ENCODE data around the gene MGST2. TPM values are rescaled to one million over a fixed set of nuclear protein-coding genes. Genes with fewer than 3 reads are reported as not detected.

MGST2 gene
- total and polyA plus RNA-seq, 2 experiments from 2014 or later = 4.6 to 19.1 TPM

DNA sequence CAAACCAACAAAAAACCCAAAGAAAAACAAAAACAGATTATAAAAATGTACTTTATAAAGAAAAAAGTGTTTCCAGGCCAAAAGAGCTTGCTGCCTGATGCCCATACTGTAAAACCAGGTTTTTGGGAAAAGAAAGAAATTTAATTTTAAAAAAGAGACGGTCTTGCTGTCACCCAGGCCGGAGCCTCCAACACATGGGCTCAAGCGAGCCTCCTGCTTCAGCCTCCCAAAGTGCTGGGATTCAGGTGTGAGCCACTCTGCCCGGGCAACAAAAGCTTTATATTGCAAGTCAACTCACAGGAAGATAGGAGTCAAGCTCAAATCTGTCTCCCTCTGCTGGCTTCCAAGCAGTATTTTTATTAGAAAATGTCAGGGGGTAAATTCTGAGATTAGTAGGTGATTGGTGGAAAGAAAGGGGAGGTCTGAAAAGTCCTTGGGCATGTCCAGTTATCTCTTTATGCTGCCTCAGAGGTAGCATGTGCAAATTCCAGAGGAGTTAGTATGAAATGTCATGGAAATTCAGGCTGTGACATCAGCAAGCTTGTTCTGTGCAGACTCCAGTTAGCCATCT is 39.4 kb downstream of the MGST2 start:
- peaks cover 14% of the 10 kb centered on the region; the same call in 2 of the 3 replicates for H3K9me3 Mint-ChIP-seq
- Histone ChIP-seq H3K36me3 (ENCODE audit: insufficient read depth) (no peaks in the 10 kb centered on the region), H3K27ac (ENCODE audit: low read depth) (no peak overlapping the region), H3K4me2 (no peak overlapping the region), H3K79me2 (replicated peaks; ENCODE audit: insufficient read depth) (no peaks in the 10 kb centered on the region), H3K27me3 (ENCODE audit: insufficient read depth) (no peaks in the 10 kb centered on the region), H4K20me1 (replicated peaks; ENCODE audit: insufficient read depth) (no peaks in the 10 kb centered on the region), H2AFZ (no peak overlapping the region), H3K4me3 (no peak overlapping the region), H3K9me2 (ENCODE audit: insufficient read depth) (no peaks in the 10 kb centered on the region), H3F3A (replicated peaks; ENCODE audit: low read depth) (no peaks in the 10 kb centered on the region), H3K4me1 (ENCODE audit: insufficient read depth) (no peaks in the 10 kb centered on the region)
- peaks cover 12% of the 10 kb centered on the region for H3K36me3 Mint-ChIP-seq (ENCODE audit: low read depth)
- H3K4me3 Mint-ChIP-seq = no peak overlapping the region
- TF ChIP-seq NANOG (IDR thresholded peaks at IDR 0.05; ENCODE audit: borderline replicate concordance) = no peak
- peak; percentile 37 to 61 for TF ChIP-seq CTCF (conservative IDR thresholded peaks at IDR 0.05; ENCODE audit: low read depth in 2 of 2)
- no peak for TF ChIP-seq EZH2phosphoT487 (IDR thresholded peaks at IDR 0.05; ENCODE audit: unreplicated experiment)
- no peak for TF ChIP-seq POLR2AphosphoS5 (IDR thresholded peaks at IDR 0.05; ENCODE audit: low read depth)
- TF ChIP-seq CREB1 (CRISPR knock-in tag; IDR thresholded peaks at IDR 0.05; ENCODE audit: low read depth) = no peak
- TF ChIP-seq STAT1 (IDR thresholded peaks at IDR 0.05; ENCODE audit: unreplicated experiment) = no peak
- ATAC-seq (no peak), DNase-seq (ENCODE audit: low spot score) (peak; percentile 43)
- peaks cover 2% of the 10 kb centered on the region for H3K27me3 Mint-ChIP-seq (ENCODE audit: insufficient read depth, low read depth, poor library complexity)
- H3K27ac Mint-ChIP-seq = no peak overlapping the region
- no peaks in the 10 kb centered on the region for H3K4me1 Mint-ChIP-seq

DNA sequence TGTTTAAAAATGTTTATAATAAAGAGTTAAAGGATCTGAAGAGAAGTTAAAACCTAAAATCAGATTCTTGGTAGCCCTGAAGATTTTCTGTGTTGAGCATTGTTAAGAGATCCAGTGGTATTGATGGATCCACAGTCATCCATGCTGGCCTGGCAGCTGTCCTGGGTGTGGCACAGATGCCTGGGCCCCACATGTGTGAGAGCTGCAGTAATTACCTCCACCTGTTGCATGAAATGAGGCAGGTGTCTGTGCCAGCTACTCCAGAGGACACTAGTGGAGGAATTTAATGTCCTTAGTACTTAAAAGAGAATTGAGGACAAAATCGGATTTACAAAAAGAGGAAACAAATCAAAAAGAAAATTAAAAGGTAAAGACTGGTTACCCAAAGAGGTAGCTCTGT is 44.0 kb downstream of the MGST2 start:
- Mint-ChIP-seq H3K36me3 (ENCODE audit: low read depth) (peaks cover 8% of the 10 kb centered on the region; the same call in 2 of the 3 replicates), H3K4me1 (no peaks in the 10 kb centered on the region), H3K4me3 (no peak overlapping the region), H3K9me3 (peaks cover 11% of the 10 kb centered on the region; the same call in 2 of the 3 replicates), H3K27me3 (ENCODE audit: insufficient read depth, low read depth, poor library complexity) (peaks cover 11% of the 10 kb centered on the region), H3K27ac (no peak overlapping the region)
- no peaks in the 10 kb centered on the region for H3K4me1 ChIP-seq (ENCODE audit: insufficient read depth)
- no peak overlapping the region for H3K4me2 ChIP-seq
- no peaks in the 10 kb centered on the region for H3K9me2 ChIP-seq (ENCODE audit: insufficient read depth)
- no peak overlapping the region for H3K4me3 ChIP-seq
- no peaks in the 10 kb centered on the region for H3F3A ChIP-seq (replicated peaks; ENCODE audit: low read depth)
- no peak overlapping the region for H2AFZ ChIP-seq
- H3K36me3 ChIP-seq (ENCODE audit: insufficient read depth) = no peaks in the 10 kb centered on the region
- no peak overlapping the region for H3K27ac ChIP-seq (ENCODE audit: low read depth)
- H4K20me1 ChIP-seq (replicated peaks; ENCODE audit: insufficient read depth) = no peaks in the 10 kb centered on the region
- no peak for DNase-seq (ENCODE audit: low spot score)
- ATAC-seq = no peak
- H3K27me3 ChIP-seq (ENCODE audit: insufficient read depth) = peaks cover 30% of the 10 kb centered on the region
- no peaks in the 10 kb centered on the region for H3K79me2 ChIP-seq (replicated peaks; ENCODE audit: insufficient read depth)
- TF ChIP-seq, protein P1, sequence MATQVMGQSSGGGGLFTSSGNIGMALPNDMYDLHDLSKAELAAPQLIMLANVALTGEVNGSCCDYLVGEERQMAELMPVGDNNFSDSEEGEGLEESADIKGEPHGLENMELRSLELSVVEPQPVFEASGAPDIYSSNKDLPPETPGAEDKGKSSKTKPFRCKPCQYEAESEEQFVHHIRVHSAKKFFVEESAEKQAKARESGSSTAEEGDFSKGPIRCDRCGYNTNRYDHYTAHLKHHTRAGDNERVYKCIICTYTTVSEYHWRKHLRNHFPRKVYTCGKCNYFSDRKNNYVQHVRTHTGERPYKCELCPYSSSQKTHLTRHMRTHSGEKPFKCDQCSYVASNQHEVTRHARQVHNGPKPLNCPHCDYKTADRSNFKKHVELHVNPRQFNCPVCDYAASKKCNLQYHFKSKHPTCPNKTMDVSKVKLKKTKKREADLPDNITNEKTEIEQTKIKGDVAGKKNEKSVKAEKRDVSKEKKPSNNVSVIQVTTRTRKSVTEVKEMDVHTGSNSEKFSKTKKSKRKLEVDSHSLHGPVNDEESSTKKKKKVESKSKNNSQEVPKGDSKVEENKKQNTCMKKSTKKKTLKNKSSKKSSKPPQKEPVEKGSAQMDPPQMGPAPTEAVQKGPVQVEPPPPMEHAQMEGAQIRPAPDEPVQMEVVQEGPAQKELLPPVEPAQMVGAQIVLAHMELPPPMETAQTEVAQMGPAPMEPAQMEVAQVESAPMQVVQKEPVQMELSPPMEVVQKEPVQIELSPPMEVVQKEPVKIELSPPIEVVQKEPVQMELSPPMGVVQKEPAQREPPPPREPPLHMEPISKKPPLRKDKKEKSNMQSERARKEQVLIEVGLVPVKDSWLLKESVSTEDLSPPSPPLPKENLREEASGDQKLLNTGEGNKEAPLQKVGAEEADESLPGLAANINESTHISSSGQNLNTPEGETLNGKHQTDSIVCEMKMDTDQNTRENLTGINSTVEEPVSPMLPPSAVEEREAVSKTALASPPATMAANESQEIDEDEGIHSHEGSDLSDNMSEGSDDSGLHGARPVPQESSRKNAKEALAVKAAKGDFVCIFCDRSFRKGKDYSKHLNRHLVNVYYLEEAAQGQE (IDR thresholded peaks at IDR 0.05; ENCODE audit: unreplicated experiment) = no peak
- TF ChIP-seq STAT1 (IDR thresholded peaks at IDR 0.05; ENCODE audit: unreplicated experiment) (no peak), JUNB (IDR thresholded peaks at IDR 0.05; ENCODE audit: unreplicated experiment) (no peak), EZH2phosphoT487 (IDR thresholded peaks at IDR 0.05; ENCODE audit: unreplicated experiment) (no peak), ZNF462 (CRISPR knock-in tag; IDR thresholded peaks at IDR 0.05) (no peak), ZNF114 (CRISPR knock-in tag; IDR thresholded peaks at IDR 0.05) (no peak), POLR2AphosphoS5 (IDR thresholded peaks at IDR 0.05; ENCODE audit: low read depth) (no peak)

Data from GM23338 (cell line).